NCI-H128 (cell line): ENCODE data around the gene ACSM6.
"Not testable (repeated sequence)": the region's sequence is repeated elsewhere in the genome, so short reads cannot be mapped to it uniquely, and the experiment has no call there.

Experiments
- DNase-seq: peaks from one replicate; lab custom pipeline; 2025; ENCODE audit not compliant: unreplicated experiment; lab: John Stamatoyannopoulos, UW

Gene ACSM6

GRCh38 chr10:95214369-95214768, 20.3 kb downstream of the ACSM6 start:
- DNase-seq: peak; percentile 7

- DNase-seq: no peak
Measured at GRCh38 chr10:95214793-95215192, 20.8 kb downstream of the ACSM6 start.

GRCh38 chr10:95217476-95217875, 23.4 kb downstream of the ACSM6 start:
- no peak for DNase-seq

- no peak for DNase-seq
Measured at GRCh38 chr10:95220539-95220938, 26.5 kb downstream of the ACSM6 start.

GRCh38 chr10:95221124-95221523, 27.1 kb downstream of the ACSM6 start:
- no peak for DNase-seq

- no peak for DNase-seq
Measured at GRCh38 chr10:95225136-95225535, 31.1 kb downstream of the ACSM6 start.

GRCh38 chr10:95228934-95229723, 35.1 kb downstream of the ACSM6 start:
- not testable (repeated sequence) for DNase-seq

GRCh38 chr10:95229724-95230627, 35.9 kb downstream of the ACSM6 start:
- no peak for DNase-seq

- DNase-seq: not testable (repeated sequence)
Measured at GRCh38 chr10:95230677-95231586, 36.9 kb downstream of the ACSM6 start.

GRCh38 chr10:95233377-95234034, 39.5 kb downstream of the ACSM6 start:
- no peak for DNase-seq

- no peak for DNase-seq
Measured at GRCh38 chr10:95234951-95235350, 40.9 kb downstream of the ACSM6 start.

GRCh38 chr10:95235676-95236067, 41.6 kb downstream of the ACSM6 start:
- no peak for DNase-seq

GRCh38 chr10:95236068-95236903, 42.2 kb downstream of the ACSM6 start:
- DNase-seq: no peak

- DNase-seq: no peak
Measured at GRCh38 chr10:95237376-95238170, 43.5 kb downstream of the ACSM6 start.

- not testable (repeated sequence) for DNase-seq
Measured at GRCh38 chr10:95240096-95240495, 46.1 kb downstream of the ACSM6 start.

- DNase-seq: no peak
Measured at GRCh38 chr10:95240811-95241210, 46.8 kb downstream of the ACSM6 start.

GRCh38 chr10:95241533-95241932, 47.5 kb downstream of the ACSM6 start:
- DNase-seq: peak; percentile 52

- no peak for DNase-seq
Measured at GRCh38 chr10:95242581-95243317, 48.7 kb downstream of the ACSM6 start.
